ENCODE measurements around the gene TRABD2B.

The TRABD2B gene

GRCh38 chr1:47871799-47872353, 125.3 kb downstream of the TRABD2B start:
- DNase-seq = no peak

- no peak for DNase-seq
Observed at GRCh38 chr1:47870946-47871676, 126.1 kb downstream of the TRABD2B start.

DNA sequence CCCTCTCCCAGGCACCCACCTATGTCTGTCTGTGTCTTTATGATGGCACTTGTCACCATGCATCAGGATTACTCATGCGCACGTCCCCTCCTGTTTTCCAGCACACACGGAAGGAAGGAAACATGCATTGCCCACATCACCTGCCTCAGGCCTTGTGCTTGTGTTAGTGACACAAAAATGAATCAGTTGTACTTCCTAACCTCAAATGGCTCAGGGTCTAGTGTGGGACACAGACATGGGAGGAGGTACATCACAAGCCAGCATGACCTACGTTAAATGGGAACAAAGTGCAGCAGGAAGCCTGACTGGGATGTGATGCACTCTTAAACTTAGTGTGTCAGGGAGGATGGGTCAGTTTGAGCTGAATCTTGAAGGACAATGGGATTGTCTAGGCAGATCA, 126.7 kb downstream of the TRABD2B start:
- no peak for DNase-seq

DNA sequence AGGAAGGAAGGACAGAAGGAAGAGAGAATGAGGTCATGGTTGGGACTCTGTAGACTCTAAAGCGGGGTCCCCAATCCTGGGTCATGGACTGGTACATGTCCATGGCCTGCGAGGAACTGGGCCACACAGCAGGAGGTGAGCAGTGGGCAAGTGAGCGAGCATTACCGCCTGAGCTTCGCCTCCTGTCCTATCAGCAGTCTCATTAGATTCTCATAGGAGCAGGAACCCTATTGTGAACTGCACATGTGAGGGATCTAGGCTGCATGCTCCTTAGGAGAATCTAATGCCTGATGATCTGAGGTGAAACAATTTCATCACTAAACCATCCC, 128.9 kb downstream of the TRABD2B start:
- no peak for DNase-seq

DNA sequence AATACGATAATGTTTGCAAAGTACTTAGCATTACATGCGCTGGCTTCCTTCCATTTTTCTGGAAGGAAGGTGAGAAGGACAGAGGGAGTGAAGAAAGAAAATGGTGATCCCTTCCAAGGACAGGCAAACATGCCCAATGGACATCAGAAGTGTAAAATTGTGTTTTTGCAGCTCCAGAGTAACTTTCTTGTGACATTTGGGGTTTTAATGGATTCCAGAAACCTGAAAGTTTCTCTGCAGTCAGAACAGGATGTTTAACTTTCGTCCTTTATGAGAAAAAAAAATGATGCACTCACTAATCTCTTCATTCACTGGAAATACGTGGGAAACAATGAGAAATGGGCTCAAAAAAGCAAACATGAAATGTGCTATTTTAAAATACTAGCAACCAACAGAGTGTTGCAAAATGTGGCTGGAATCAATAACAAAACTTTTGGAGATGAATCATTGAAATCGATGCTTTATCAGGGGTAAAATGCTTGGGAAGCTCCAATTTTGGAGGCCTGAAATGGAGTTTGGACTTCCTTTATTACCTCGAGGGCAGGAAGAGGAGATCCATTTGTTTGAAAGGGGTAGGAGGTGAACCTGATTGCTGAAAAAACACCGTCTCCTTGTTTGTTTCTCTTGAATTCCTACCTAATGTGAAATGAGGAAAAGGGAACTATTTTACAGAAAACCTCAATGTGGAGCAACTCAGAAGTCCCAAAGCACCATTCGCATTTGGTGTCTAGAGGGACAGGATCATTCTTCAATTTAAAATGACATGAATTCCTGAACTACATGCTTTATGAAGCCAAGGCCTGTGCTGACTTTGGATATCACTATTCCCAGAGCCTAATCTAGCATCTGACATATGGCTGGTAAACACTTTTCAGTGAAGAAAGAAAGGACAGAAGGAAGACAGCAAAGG, 129.5 kb downstream of the TRABD2B start:
- DNase-seq = no peak

GRCh38 chr1:47866601-47867437, 130.4 kb downstream of the TRABD2B start:
- no peak for DNase-seq

- no peak for DNase-seq
Observed at GRCh38 chr1:47865881-47866535, 131.2 kb downstream of the TRABD2B start.

- DNase-seq = no peak
Observed at GRCh38 chr1:47859092-47859743, 138.0 kb downstream of the TRABD2B start.

- no peak for DNase-seq
Observed at GRCh38 chr1:47856996-47857395, 140.2 kb downstream of the TRABD2B start.

DNA sequence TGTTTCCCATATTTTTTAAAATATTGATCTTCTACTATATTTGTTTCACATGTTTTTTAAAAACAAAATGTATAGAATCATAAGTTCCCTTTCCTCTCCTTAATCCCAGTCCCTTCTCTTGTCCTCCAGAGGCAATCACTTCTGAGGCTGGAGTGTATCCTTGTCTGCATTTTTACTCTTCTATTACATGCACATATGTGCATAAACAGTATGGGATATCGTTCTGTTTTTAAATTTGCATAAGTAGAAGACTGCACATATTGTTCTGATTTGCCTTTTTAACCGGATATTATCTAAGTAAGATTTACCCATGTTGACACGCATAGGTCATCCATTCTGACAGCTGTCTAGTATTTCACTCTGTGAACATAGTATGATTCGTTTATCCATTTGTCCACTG, 142.0 kb downstream of the TRABD2B start:
- DNase-seq = no peak

DNA sequence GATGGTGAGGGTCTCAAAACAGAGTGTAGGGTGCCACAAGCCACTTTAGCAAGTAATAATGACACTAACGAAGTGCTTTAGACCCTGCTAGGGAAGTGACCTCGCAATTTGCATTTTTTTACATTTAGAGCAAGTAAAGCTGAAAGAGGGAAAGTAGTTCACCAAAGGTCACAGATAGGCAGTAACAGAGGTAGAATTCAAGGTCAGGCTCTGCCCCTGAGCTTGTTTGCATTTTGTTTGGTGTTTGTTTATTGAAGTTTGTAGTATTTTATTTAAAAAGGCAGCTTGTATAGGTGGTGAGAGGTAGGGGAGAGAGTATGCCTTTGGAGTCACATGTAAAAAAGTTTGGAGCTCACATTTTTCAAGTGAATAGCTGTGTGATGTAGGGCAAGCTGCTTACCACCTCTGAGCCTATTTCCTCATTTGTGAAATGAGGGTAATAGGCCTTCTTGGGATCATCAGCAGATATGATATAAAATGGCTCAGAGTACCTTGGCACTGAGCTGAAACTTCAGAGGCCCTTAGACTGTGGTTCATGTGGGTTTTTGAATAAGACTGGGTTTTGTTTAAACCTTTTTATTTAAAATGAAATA, 142.5 kb downstream of the TRABD2B start:
- no peak for DNase-seq

DNA sequence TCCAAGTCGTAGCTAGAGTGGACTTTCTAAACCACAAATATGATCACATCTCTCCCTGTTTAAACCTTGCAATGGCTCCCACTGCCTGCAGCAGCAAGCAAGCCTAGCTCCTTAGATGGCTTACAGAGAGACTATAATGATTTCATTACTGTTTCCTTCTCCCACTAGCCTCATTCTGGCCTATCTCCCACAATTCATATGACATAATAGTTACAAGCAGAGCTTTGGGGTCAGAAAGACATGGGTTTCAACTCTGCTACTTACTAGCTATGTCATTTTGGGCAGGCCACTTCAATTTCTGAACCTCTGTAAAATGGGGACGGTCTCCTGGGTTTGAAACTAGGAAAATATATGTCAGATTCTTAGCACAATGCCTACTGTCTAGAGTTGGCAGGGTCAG, 143.3 kb downstream of the TRABD2B start:
- DNase-seq = no peak

- no peak for DNase-seq
Observed at GRCh38 chr1:47853059-47853458, 144.1 kb downstream of the TRABD2B start.

- DNase-seq = no peak
Observed at GRCh38 chr1:47852006-47852718, 145.0 kb downstream of the TRABD2B start.

- DNase-seq = no peak
Observed at GRCh38 chr1:47850451-47850850, 146.7 kb downstream of the TRABD2B start.

DNA sequence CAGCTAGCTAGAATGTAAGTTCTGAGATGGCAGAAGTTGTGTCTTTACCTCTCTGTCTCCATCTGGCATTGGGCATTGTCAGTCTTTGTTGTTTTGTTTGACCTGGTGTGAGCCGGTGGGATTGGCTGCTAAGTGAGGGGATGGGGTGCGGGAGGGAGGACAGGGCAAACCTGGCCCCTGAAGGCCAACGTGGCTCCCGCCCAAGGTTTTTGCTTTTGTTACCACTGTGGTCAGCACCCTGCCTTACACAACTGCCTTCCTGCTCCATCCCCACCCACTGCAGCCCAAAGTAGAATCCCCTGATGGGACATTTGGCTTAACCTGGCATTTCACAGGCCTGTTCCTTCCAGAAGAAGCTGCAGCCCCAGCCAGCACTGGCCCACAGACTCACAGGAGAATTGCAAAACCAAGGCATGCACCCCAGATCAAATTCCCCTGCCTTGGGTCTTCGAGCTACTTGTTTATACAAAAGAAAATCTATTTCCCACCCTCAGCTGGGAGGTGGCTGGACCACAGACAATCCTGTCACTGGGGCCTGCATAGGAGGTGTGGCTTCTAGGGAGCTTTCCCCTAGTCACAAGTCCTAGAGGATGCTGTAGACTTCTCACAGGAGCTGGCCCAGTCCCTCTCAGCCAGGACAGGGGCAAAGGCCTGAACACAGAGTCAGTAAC, 147.5 kb downstream of the TRABD2B start:
- no peak for DNase-seq

- DNase-seq = no peak
Observed at GRCh38 chr1:47849005-47849521, 148.1 kb downstream of the TRABD2B start.

DNA sequence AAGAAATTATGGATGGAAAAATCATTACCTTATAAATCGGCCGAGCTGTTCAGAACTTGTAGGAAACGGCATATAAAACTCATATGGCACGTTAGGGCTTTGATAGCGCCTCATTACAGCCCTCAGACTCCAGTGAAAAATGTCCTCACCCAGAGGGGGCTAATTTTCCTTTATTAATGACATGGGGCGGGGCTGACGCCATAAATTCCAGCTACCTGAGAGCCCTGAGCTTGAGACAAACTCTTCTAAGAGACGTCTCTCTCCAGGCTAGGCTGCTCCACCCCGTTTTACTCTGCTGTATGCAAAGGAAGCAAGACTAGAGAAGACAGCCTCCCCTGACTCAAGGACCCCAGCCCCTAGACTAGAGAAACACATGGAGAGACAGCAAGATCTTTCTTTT, 149.4 kb downstream of the TRABD2B start:
- no peak for DNase-seq

- no peak for DNase-seq
Observed at GRCh38 chr1:47844558-47844955, 152.6 kb downstream of the TRABD2B start.
